ENCODE results near the gene IGSF9.

- TF ChIP-seq CTCF (IDR thresholded peaks at IDR 0.05) (peak; percentile 51 to 62 (median 55)), EP300 (IDR thresholded peaks at IDR 0.05) (no peak), POLR2A (IDR thresholded peaks at IDR 0.05; ENCODE audit: low read depth) (no peak), POLR2AphosphoS5 (IDR thresholded peaks at IDR 0.05) (peak in 1 of 2 donors; percentile 37)
Measured at GRCh38 chr1:159945483-159946241, at the start of gene IGSF9.
